Prostate gland (tissue), 2 donors: ENCODE measurements around the gene GIPC2. TPM values are rescaled to one million over a fixed set of nuclear protein-coding genes. Genes with fewer than 3 reads are reported as not detected.

Source experiments
- DNase-seq: peaks from one replicate; pipeline ENCODE4 v3.0.0-alpha.2; 2019; ENCODE audit warnings: low spot score
- H3K27ac ChIP-seq, 2 donors: fragments of 200-600 bp; sonication (generic); 2 replicates each; pipeline ENCODE4 v1.5.1; 2017 to 2019
- H3K27me3 ChIP-seq: fragments of 200-600 bp; sonication (generic); replicated peaks from 2 replicates; pipeline ENCODE4 v1.5.1; 2019; ENCODE audit not compliant: insufficient read depth
- H3K36me3 ChIP-seq, 2 donors: fragments of 200-600 bp; sonication (generic); 1 replicate in 1 of 2; 2 replicates in 1 of 2; pipeline versions ENCODE4 v1.5.1 to v1.8.1; 2017 to 2019
- H3K4me1 ChIP-seq: fragments of 200-600 bp; sonication (generic); replicated peaks from 2 replicates; pipeline ENCODE4 v1.5.1; 2019
- H3K4me3 ChIP-seq, 2 donors: fragments of 200-600 bp; sonication (generic); 2 replicates each; pipeline ENCODE4 v1.5.1; 2017 to 2019
- H3K9me3 ChIP-seq: fragments of 200-600 bp; sonication (generic); 2 replicates; pipeline ENCODE4 v1.5.1; 2017
- POLR2A ChIP-seq: fragments of 450-650 bp; IDR thresholded peaks from one replicate; pipeline ENCODE4 v1.6.1; 2016; ENCODE audit warnings: antibody characterized with exemption, mild to moderate bottlenecking
- POLR2AphosphoS5 ChIP-seq: sonication (generic); formaldehyde crosslinking; IDR thresholded peaks from one replicate; pipeline ENCODE4 v1.6.1; 2017; ENCODE audit warnings: antibody characterized with exemption
- WGBS: methylation state at CpG from one replicate; pipeline ENCODE4 v1.1.5; 2018; 5-methylcytosine and 5-hydroxymethylcytosine counted together
- intact Hi-C: fragments of 100-400 bp; cut with DNase I; formaldehyde crosslinking; loops from one replicate; pipeline ENCODE4 v1.14.2; 2022
- total RNA-seq, 2 donors: library from RNA; depleted of rRNA; stranded (reverse); fragments of >200 nt; gene quantifications; one replicate each; pipeline ENCODE4 v1.1.0, GENCODE V29; 2016
- TF ChIP-seq, protein P1 (sequence below), 4 experiments: fragments of 200-600 bp in 2 of 4; fragments of 450-650 bp in 2 of 4; sonication (generic) in 2 of 4; IDR thresholded peaks; 1 replicate in 3 of 4; 2 replicates in 1 of 4; pipeline ENCODE4 v1.5.1; 2016 to 2019; ENCODE audit warnings: antibody characterized with exemption in 4 of 4, mild to moderate bottlenecking in 2 of 4, moderate library complexity in 2 of 4

GIPC2 gene
- total RNA-seq, 2 donors from 2014 or later: 2.0 to 2.2 TPM

DNA sequence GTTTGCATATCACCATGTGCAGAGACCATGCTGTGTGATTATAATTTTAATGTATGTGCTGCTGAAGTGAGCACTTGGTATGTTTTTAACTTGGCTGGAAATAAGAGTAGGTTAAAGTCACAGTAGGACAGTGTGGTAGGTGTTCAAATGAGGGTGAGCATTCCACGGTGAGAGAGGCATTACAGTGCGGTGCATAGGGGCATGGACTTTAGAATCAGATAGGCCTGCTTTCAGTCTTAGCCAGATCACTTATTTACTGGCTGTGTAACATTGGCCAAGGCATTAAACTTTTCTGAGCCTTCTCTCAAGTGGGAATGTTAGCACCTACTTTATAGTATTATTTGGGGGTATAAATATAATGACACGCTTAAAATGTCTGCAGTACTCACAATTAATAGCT is 43.2 kb downstream of the GIPC2 start:
- WGBS: 98% methylated on average over 3 of the region's 3 CpGs
- intact Hi-C loops: no loop called here

DNA sequence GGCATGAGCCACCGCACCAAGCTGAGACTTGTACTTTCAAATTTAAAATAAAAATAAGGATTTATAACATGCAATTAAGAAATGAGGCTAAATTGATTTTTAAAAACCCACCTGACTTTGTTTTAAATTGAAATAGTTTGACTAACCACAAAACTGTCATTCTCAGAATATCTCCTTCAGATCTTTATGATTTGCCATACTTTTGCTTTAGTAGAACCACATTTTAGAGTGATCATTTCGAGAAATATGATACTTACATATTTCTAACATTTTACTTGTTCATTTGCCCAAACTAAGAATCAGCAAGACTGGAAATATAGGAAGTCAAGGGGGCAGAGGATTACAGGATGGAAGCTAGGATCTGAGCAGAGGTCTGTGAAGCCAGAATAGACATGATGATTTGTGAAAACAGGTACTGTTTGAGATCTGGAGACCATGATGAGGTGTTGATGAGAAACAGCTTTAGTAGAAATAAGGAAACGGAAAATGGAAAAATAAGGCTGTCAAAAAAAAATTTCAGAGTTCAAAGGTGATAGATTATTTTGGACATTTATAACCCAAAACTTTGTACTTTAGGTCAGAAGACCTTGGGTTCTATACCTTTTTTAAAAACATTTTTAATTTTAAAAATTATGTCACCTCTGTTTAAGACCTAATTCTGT is 44.8 kb downstream of the GIPC2 start:
- H3K27ac ChIP-seq: no peak overlapping the region
- intact Hi-C loops: no loop called here
- no peak for TF ChIP-seq POLR2A
- TF ChIP-seq POLR2AphosphoS5: no peak
- TF ChIP-seq, protein P1, sequence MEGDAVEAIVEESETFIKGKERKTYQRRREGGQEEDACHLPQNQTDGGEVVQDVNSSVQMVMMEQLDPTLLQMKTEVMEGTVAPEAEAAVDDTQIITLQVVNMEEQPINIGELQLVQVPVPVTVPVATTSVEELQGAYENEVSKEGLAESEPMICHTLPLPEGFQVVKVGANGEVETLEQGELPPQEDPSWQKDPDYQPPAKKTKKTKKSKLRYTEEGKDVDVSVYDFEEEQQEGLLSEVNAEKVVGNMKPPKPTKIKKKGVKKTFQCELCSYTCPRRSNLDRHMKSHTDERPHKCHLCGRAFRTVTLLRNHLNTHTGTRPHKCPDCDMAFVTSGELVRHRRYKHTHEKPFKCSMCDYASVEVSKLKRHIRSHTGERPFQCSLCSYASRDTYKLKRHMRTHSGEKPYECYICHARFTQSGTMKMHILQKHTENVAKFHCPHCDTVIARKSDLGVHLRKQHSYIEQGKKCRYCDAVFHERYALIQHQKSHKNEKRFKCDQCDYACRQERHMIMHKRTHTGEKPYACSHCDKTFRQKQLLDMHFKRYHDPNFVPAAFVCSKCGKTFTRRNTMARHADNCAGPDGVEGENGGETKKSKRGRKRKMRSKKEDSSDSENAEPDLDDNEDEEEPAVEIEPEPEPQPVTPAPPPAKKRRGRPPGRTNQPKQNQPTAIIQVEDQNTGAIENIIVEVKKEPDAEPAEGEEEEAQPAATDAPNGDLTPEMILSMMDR (IDR thresholded peaks at IDR 0.05): no peak
- H3K4me3 ChIP-seq: no peak overlapping the region
- DNase-seq: no peak
- no peaks in the 10 kb centered on the region for H3K27me3 ChIP-seq
- no peaks in the 10 kb centered on the region for H3K4me1 ChIP-seq
- no peaks in the 10 kb centered on the region for H3K9me3 ChIP-seq
- WGBS: 80% methylated on average over 3 of the region's 3 CpGs
- H3K36me3 ChIP-seq: no peaks in the 10 kb centered on the region

More for the DNA sequence above, 43.2 kb downstream of the GIPC2 start:
- Histone ChIP-seq H3K36me3 (no peaks in the 10 kb centered on the region), H3K27ac (no peak overlapping the region), H3K4me3 (no peak overlapping the region), H3K9me3 (no peaks in the 10 kb centered on the region), H3K27me3 (no peaks in the 10 kb centered on the region), H3K4me1 (no peaks in the 10 kb centered on the region)
- no peak for DNase-seq
- TF ChIP-seq, protein P1 (IDR thresholded peaks at IDR 0.05): no peak
- TF ChIP-seq POLR2A: no peak
- no peak for TF ChIP-seq POLR2AphosphoS5

DNA sequence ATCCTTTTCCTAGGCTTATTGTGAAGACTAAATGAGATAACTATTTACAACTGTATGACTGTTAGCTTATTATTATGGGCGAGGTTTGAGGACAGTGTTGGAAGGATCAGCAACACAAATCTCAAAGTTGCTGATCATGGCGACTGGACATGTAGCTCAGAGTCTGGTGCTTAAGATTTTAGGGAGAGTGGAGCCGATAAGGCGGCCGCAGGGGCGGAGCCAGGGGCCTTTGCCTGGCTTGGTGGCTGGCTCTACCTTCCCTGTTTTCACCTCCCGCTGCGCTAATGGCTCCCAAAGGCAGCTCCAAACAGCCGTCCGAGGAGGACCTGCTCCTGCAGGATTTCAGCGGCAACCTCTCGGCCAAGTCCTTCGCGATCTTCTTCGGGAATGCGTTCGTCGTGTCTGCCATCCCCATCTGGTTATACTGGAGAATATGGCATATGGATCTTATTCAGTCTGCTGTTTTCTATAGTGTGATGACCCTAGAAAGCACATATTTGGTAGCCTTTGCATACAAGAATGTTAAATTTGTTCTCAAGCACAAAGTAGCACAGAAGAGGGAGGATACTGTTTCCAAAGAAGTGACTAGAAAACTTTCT is 45.5 kb downstream of the GIPC2 start:
- Histone ChIP-seq H3K27ac (no peak overlapping the region), H3K9me3 (no peaks in the 10 kb centered on the region), H3K4me1 (no peaks in the 10 kb centered on the region), H3K36me3 (no peaks in the 10 kb centered on the region), H3K4me3 (no peak overlapping the region), H3K27me3 (no peaks in the 10 kb centered on the region)
- no peak for DNase-seq
- TF ChIP-seq POLR2A (no peak), POLR2AphosphoS5 (no peak)
- TF ChIP-seq, protein P1 (IDR thresholded peaks at IDR 0.05): no peak
- intact Hi-C loops: no loop called here
- 76% methylated on average over 18 of the region's 18 CpGs for WGBS

DNA sequence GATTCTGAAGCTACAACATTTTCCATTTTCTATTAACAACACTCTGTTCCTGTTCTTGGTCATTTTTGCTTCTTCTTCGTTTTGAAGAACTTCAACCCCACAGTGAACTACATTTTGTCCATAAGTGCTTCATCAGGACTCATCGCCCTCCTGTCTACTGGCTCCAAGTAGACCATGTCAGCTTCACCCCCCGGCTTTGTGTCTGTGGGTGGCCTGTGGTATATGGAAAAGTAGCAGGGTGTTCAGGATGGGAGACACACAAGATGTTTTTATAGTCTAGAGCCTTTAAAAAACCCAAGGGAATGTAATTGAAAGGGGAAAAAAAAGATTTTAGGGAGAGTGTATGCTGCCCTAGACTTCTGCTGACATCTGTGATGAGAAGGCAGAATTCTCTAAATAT is 46.1 kb downstream of the GIPC2 start:
- Histone ChIP-seq H3K36me3 (no peaks in the 10 kb centered on the region), H3K4me3 (no peak overlapping the region), H3K27me3 (no peaks in the 10 kb centered on the region), H3K27ac (no peak overlapping the region), H3K4me1 (no peaks in the 10 kb centered on the region), H3K9me3 (no peaks in the 10 kb centered on the region)
- TF ChIP-seq POLR2AphosphoS5: no peak
- TF ChIP-seq, protein P1 (IDR thresholded peaks at IDR 0.05): no peak
- no peak for TF ChIP-seq POLR2A
- intact Hi-C loops: no loop called here
- 86% methylated on average over 3 of the region's 3 CpGs for WGBS
- no peak for DNase-seq

DNA sequence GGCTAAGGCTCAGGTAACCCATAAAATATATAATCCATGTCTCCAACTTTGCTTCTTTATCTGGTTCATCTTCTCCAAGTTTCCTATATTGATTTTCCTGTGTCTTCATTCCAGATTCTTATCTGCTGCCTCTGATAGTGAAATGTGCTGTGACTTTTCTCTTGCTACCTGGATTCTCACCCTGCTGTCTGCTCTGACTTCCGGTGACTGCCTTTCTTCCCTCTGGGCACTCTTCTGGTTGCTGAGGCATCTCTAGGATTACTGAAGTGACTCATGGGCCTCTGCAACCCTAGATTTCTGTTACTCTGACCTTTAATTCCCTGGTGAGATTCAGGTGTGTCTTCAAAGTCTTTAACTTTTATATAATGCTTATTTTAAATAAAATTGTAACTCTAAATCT is 46.9 kb downstream of the GIPC2 start:
- no peak overlapping the region for H3K27ac ChIP-seq
- intact Hi-C loops: no loop called here
- H3K27me3 ChIP-seq: no peaks in the 10 kb centered on the region
- WGBS: 62% methylated on average over 1 of the region's 1 CpG
- no peak for DNase-seq
- no peak for TF ChIP-seq POLR2AphosphoS5
- no peak for TF ChIP-seq POLR2A
- TF ChIP-seq, protein P1 (IDR thresholded peaks at IDR 0.05): no peak
- H3K9me3 ChIP-seq: no peaks in the 10 kb centered on the region
- no peaks in the 10 kb centered on the region for H3K4me1 ChIP-seq
- H3K4me3 ChIP-seq: no peak overlapping the region
- H3K36me3 ChIP-seq: no peaks in the 10 kb centered on the region
